HG02938 (cell line): ENCODE results near the gene IL11.

ENCODE experiments used
- ATAC-seq: cut with Tn5 transposase; IDR thresholded peaks from one replicate; pipeline ENCODE4 v1.9.1; 2021; ENCODE audit warnings: mild to moderate bottlenecking, moderate library complexity; ENCODE audit not compliant: unreplicated experiment

Gene IL11

GRCh38 chr19:55373993-55374757, 3.9 kb upstream of the IL11 start:
- no peak for ATAC-seq

- ATAC-seq = no peak
These were observed 3.2 kb upstream of the IL11 start for GRCh38 chr19:55373306-55373992.

- no peak for ATAC-seq
These were observed 2.2 kb upstream of the IL11 start for GRCh38 chr19:55372316-55373081.

- ATAC-seq = no peak
These were observed 484 bp downstream of the IL11 start for GRCh38 chr19:55369653-55370304.

- no peak for ATAC-seq
These were observed 1.3 kb downstream of the IL11 start for GRCh38 chr19:55368701-55369563.

GRCh38 chr19:55368106-55368505, 2.2 kb downstream of the IL11 start:
- no peak for ATAC-seq

- ATAC-seq = no peak
These were observed 3.5 kb downstream of the IL11 start for GRCh38 chr19:55366790-55367189.

GRCh38 chr19:55365964-55366363, 4.3 kb downstream of the IL11 start:
- no peak for ATAC-seq

GRCh38 chr19:55365245-55365644, 5.0 kb downstream of the IL11 start:
- no peak for ATAC-seq

GRCh38 chr19:55362990-55363716, 7.1 kb downstream of the IL11 start, which contains the start of gene GARIN5B:
Gene GARIN5B (minus strand): TSS chr19:55363260. CDS start chr19:55363066, 194 bp downstream.
- no peak for ATAC-seq

- ATAC-seq = no peak
These were observed 7.9 kb downstream of the IL11 start for GRCh38 chr19:55362174-55362989.

- ATAC-seq = no peak
These were observed 9.4 kb downstream of the IL11 start for GRCh38 chr19:55360902-55361301.

GRCh38 chr19:55358943-55359908, 11.0 kb downstream of the IL11 start:
- ATAC-seq = no peak

GRCh38 chr19:55358493-55358892, 11.8 kb downstream of the IL11 start:
- no peak for ATAC-seq

- ATAC-seq = no peak
These were observed 14.9 kb downstream of the IL11 start for GRCh38 chr19:55355213-55355821.

- no peak for ATAC-seq
These were observed 15.5 kb downstream of the IL11 start, which contains the start of gene COX6B2 for GRCh38 chr19:55354698-55355212. Gene COX6B2 (minus strand): TSS chr19:55354719. CDS start chr19:55354521, 198 bp downstream.
